H1 (cell line): Measurements from ENCODE around the gene ZSCAN18. TPM values are rescaled to one million over a fixed set of nuclear protein-coding genes. Genes with fewer than 3 reads are reported as not detected.
A peak's percentile ranks its signal among the peaks of the same experiment; 100 is the strongest.

Source experiments
- CTCF ChIA-PET: fragments of 300-600 bp; sonication (Branson Sonifier 250); formaldehyde crosslinking; loops from one replicate; lab custom pipeline; 2021; ENCODE audit not compliant: partially characterized antibody; lab: Charles Lee
- POLR2A ChIA-PET: fragments of 300-600 bp; sonication (Branson Sonifier 250); formaldehyde crosslinking; loops from one replicate; lab custom pipeline; 2021; ENCODE audit warnings: inconsistent platforms; ENCODE audit not compliant: partially characterized antibody; lab: Charles Lee
- DNase-seq, 2 experiments: peaks; one replicate each; pipeline versions ENCODE4 v3.0.0 to v3.0.0-alpha.2; 2010 to 2022; ENCODE audit warnings: low spot score in 2 of 2, low read depth in 1 of 2, mixed read lengths in 1 of 2
- FAIRE-seq: peaks from 2 replicates; lab custom pipeline; 2011; peaks lifted over from hg19 to GRCh38; lab: Jason Lieb, UNC
- H2AFZ ChIP-seq: 2 replicates; pipeline ENCODE4 v1.8.1; 2012; ENCODE audit warnings: low read length, inconsistent platforms
- H2AK5ac ChIP-seq: 2 replicates; pipeline ENCODE4 v1.6.1; 2013; ENCODE audit warnings: low read depth, low read length
- H2BK120ac ChIP-seq: replicated peaks from 2 replicates; pipeline ENCODE3; 2013; ENCODE audit warnings: low read depth, low read length, inconsistent platforms
- H2BK12ac ChIP-seq: 2 replicates; pipeline ENCODE4 v1.6.1; 2013; ENCODE audit warnings: low read depth, low read length
- H2BK15ac ChIP-seq: 2 replicates; pipeline ENCODE4 v1.6.1; 2013; ENCODE audit warnings: low read length
- H2BK20ac ChIP-seq: 2 replicates; pipeline ENCODE4 v1.6.1; 2013; ENCODE audit warnings: low read length
- H2BK5ac ChIP-seq: 2 replicates; pipeline ENCODE4 v1.6.1; 2013; ENCODE audit warnings: low read depth, low read length
- H3K14ac ChIP-seq: 2 replicates; pipeline ENCODE4 v1.6.1; 2013; ENCODE audit warnings: inconsistent platforms; ENCODE audit not compliant: insufficient read length
- H3K18ac ChIP-seq: 2 replicates; pipeline ENCODE4 v1.6.1; 2013; ENCODE audit warnings: low read length; ENCODE audit errors: extremely low read depth
- H3K23ac ChIP-seq: 2 replicates; pipeline ENCODE4 v1.6.1; 2013; ENCODE audit warnings: inconsistent platforms; ENCODE audit not compliant: insufficient read length
- H3K23me2 ChIP-seq: 2 replicates; pipeline ENCODE4 v1.6.1; 2013; ENCODE audit warnings: low read depth, low read length
- H3K27ac ChIP-seq: 2 replicates; pipeline ENCODE4 v1.6.1; 2011; ENCODE audit warnings: low read depth, low read length, inconsistent platforms
- H3K27me3 ChIP-seq, 4 experiments: replicated peaks in 1 of 4; 1 replicate in 1 of 4; 2 replicates in 3 of 4; pipeline versions ENCODE4 v1.6.1 to v1.8.1; 2011 to 2013; ENCODE audit warnings: low read length in 3 of 4, mild to moderate bottlenecking in 3 of 4, inconsistent platforms in 2 of 4, mixed read lengths in 2 of 4, moderate library complexity in 1 of 4; ENCODE audit not compliant: control insufficient read depth in 3 of 4, insufficient read depth in 3 of 4; ENCODE audit errors: extremely low read depth in 1 of 4
- H3K36me3 ChIP-seq, 4 experiments: 2 replicates each; pipeline versions ENCODE4 v1.6.1 to v1.8.1; 2011 to 2013; ENCODE audit warnings: mild to moderate bottlenecking in 4 of 4, low read length in 3 of 4, moderate library complexity in 2 of 4, control low read depth in 1 of 4, inconsistent platforms in 1 of 4; ENCODE audit not compliant: insufficient read depth in 4 of 4, control insufficient read depth in 2 of 4
- H3K4ac ChIP-seq: replicated peaks from 2 replicates; pipeline ENCODE3; 2013; ENCODE audit warnings: low read length, low read depth, mixed read lengths, inconsistent platforms; ENCODE audit not compliant: insufficient read length
- H3K4me1 ChIP-seq, 4 experiments: replicated peaks in 1 of 4; 1 replicate in 1 of 4; 2 replicates in 3 of 4; pipeline versions ENCODE4 v1.6.1 to v1.8.1; 2011 to 2013; ENCODE audit warnings: low read length in 3 of 4, inconsistent platforms in 2 of 4, mixed read lengths in 1 of 4; ENCODE audit not compliant: insufficient read depth in 4 of 4, control insufficient read depth in 3 of 4
- H3K4me2 ChIP-seq, 2 experiments: 2 replicates each; pipeline versions ENCODE4 v1.6.1 to v1.8.1; 2011 to 2013; ENCODE audit warnings: low read depth in 2 of 2, low read length in 2 of 2, control low read depth in 1 of 2, inconsistent platforms in 1 of 2, mild to moderate bottlenecking in 1 of 2; ENCODE audit not compliant: insufficient read depth in 1 of 2
- H3K4me3 ChIP-seq, 4 experiments: fragments of 200-600, 300-600 bp in 1 of 4; sonication (generic), shearing (Covaris generic), sonication (Bioruptor Twin) in 1 of 4; 2 replicates each; pipeline versions ENCODE4 v1.5.1 to v1.8.1; 2011 to 2016; ENCODE audit warnings: low read length in 4 of 4, low read depth in 3 of 4, control low read depth in 2 of 4, inconsistent platforms in 2 of 4, mild to moderate bottlenecking in 2 of 4, mixed read lengths in 1 of 4, moderate library complexity in 1 of 4; ENCODE audit not compliant: insufficient read depth in 2 of 4; ENCODE audit errors: extremely low read depth in 1 of 4
- H3K56ac ChIP-seq: replicated peaks from 2 replicates; pipeline ENCODE3; 2013; ENCODE audit warnings: low read depth, mild to moderate bottlenecking, mixed read lengths, low read length, inconsistent platforms; ENCODE audit not compliant: insufficient read length
- H3K79me1 ChIP-seq: 2 replicates; pipeline ENCODE4 v1.6.1; 2013; ENCODE audit warnings: low read depth, low read length, control low read depth
- H3K79me2 ChIP-seq, 2 experiments: 2 replicates each; pipeline versions ENCODE4 v1.6.1 to v1.8.1; 2012 to 2013; ENCODE audit warnings: low read length in 2 of 2, mild to moderate bottlenecking in 2 of 2, inconsistent platforms in 1 of 2; ENCODE audit not compliant: insufficient read depth in 2 of 2, control insufficient read depth in 1 of 2
- H3K9ac ChIP-seq, 4 experiments: replicated peaks in 1 of 4; 1 replicate in 1 of 4; 2 replicates in 3 of 4; pipeline versions ENCODE4 v1.6.1 to v1.8.1; 2011 to 2013; ENCODE audit warnings: low read depth in 3 of 4, low read length in 3 of 4, control low read depth in 2 of 4, mild to moderate bottlenecking in 2 of 4, moderate library complexity in 2 of 4, inconsistent platforms in 1 of 4; ENCODE audit errors: extremely low read depth in 1 of 4
- H3K9me3 ChIP-seq, 2 experiments: 2 replicates each; pipeline versions ENCODE4 v1.6.1 to v1.8.1; 2012 to 2013; ENCODE audit warnings: mild to moderate bottlenecking in 2 of 2, moderate library complexity in 2 of 2, control low read depth in 1 of 2, inconsistent platforms in 1 of 2, low read depth in 1 of 2, low read length in 1 of 2, mixed read lengths in 1 of 2; ENCODE audit not compliant: insufficient read depth in 2 of 2
- H4K20me1 ChIP-seq, 2 experiments: replicated peaks in 1 of 2; 2 replicates each; pipeline versions ENCODE3 to v1.8.1; 2011 to 2013; ENCODE audit warnings: inconsistent platforms in 2 of 2, low read length in 2 of 2, mild to moderate bottlenecking in 1 of 2; ENCODE audit not compliant: insufficient read depth in 2 of 2, control insufficient read depth in 1 of 2
- H4K5ac ChIP-seq: 2 replicates; pipeline ENCODE4 v1.6.1; 2013; ENCODE audit warnings: low read length, low read depth, mixed read lengths, inconsistent platforms; ENCODE audit not compliant: insufficient read length
- H4K8ac ChIP-seq: 2 replicates; pipeline ENCODE4 v1.8.0; 2013; ENCODE audit warnings: mild to moderate bottlenecking, moderate library complexity, low read length, inconsistent platforms; ENCODE audit not compliant: insufficient read depth; ENCODE audit errors: extremely low read depth
- H4K91ac ChIP-seq: replicated peaks from 2 replicates; pipeline ENCODE3; 2013; ENCODE audit warnings: low read length, mixed read lengths, inconsistent platforms; ENCODE audit not compliant: insufficient read length
- BRCA1 ChIP-seq: IDR thresholded peaks from 2 replicates; pipeline ENCODE4 v1.6.1; 2012; ENCODE audit warnings: low read depth, low read length, improper control_type of control experiment
- CHD1 ChIP-seq: IDR thresholded peaks from 2 replicates; pipeline ENCODE4 v1.6.1; 2012; ENCODE audit warnings: low read depth, low read length, improper control_type of control experiment
- HDAC6 ChIP-seq: IDR thresholded peaks from one replicate; pipeline ENCODE4 v1.7.1; 2012; ENCODE audit warnings: low read depth, mild to moderate bottlenecking, inconsistent platforms, low read length, moderate library complexity
- NANOG ChIP-seq: IDR thresholded peaks from 2 replicates; pipeline ENCODE4 v1.6.1; 2011; ENCODE audit warnings: low read length, low read depth, mild to moderate bottlenecking, inconsistent platforms; ENCODE audit not compliant: insufficient read depth, poor library complexity, severe bottlenecking
- SP4 ChIP-seq: IDR thresholded peaks from 2 replicates; pipeline ENCODE4 v1.6.1; 2012; ENCODE audit warnings: low read length, inconsistent platforms
- SRF ChIP-seq: IDR thresholded peaks from 2 replicates; pipeline ENCODE4 v1.6.1; 2011; ENCODE audit warnings: mild to moderate bottlenecking, low read depth, low read length, moderate library complexity
- TBP ChIP-seq: IDR thresholded peaks from 2 replicates; pipeline ENCODE4 v1.6.1; 2011; ENCODE audit warnings: low read depth, low read length, improper control_type of control experiment
- TEAD4 ChIP-seq: IDR thresholded peaks from 2 replicates; pipeline ENCODE4 v1.6.1; 2012; ENCODE audit warnings: low read depth, low read length, inconsistent platforms, mixed read lengths
- WGBS, 2 experiments: shearing (Covaris generic) in 1 of 2; methylation state at CpG; one replicate each; pipeline versions ENCODE4 v1.1.6 to v1.1.7; 2013 to 2015; ENCODE audit warnings: low lambda C conversion rate in 2 of 2, mixed read lengths in 2 of 2, inconsistent platforms in 1 of 2, low coverage in 1 of 2, missing lambda C conversion rate in 1 of 2; ENCODE audit not compliant: insufficient replicate concordance in 2 of 2, insufficient coverage in 1 of 2, insufficient read length in 1 of 2; ENCODE audit errors: extremely low coverage in 1 of 2, missing lambda C conversion rate in 1 of 2; 5-methylcytosine and 5-hydroxymethylcytosine counted together
- polyA plus RNA-seq, 7 experiments: library from polyadenylated mRNA; depleted of rRNA in 3 of 7; stranded (reverse) in 5 of 7; unstranded in 2 of 7; fragments of >200 nt in 5 of 7; fragments of 200-250 nt in 2 of 7; gene quantifications; 1 replicate in 5 of 7; 2 replicates in 1 of 7; 4 replicates in 1 of 7; pipeline versions ENCODE4 v1.2.1 to v1.2.3, GENCODE V29; 2011 to 2013; ENCODE audit warnings: missing spikeins in 2 of 7, mixed read lengths in 2 of 7
- total RNA-seq: library from RNA; stranded (reverse); fragmentation: NEBNext Ultra II Directional; extraction: Animal tissue kit (Norgen Biotek cat#: 25700); gene quantifications from 2 replicates; pipeline ENCODE4 v1.2.1, GENCODE V29; 2021

ZSCAN18 gene
- total and polyA plus RNA-seq, 2 of the 8 experiments (the other 6 are each of a cell fraction or from before 2014, with no cell fraction given) = 37.0 to 41.4 TPM

GRCh38 chr19:58096884-58097283 lies 1.1 kb downstream of the ZSCAN18 start:
- Histone ChIP-seq H3K27ac (peak overlapping the region; percentile 75; the same call in 1 of the 2 replicates), H3K4ac (no peak overlapping the region), H3K14ac (no peak overlapping the region), H2AFZ (no peak overlapping the region), H2AK5ac (peak overlapping the region; percentile 88; the same call in 1 of the 2 replicates), H2BK5ac (peak overlapping the region; percentile 98; the same call in 1 of the 2 replicates), H3K4me3 (peak overlapping the region in 2 of 4 experiments; percentile 82 to 99; a peak in 3 of 8 replicates), H3K23ac (no peak overlapping the region), H4K91ac (peak overlapping the region; percentile 29), H2BK15ac (no peak overlapping the region), H4K20me1 (no peaks in the 10 kb centered on the region), H3K27me3 (no peaks in the 10 kb centered on the region), H3K18ac (no peak overlapping the region; the same call in 1 of the 2 replicates), H3K9ac (peak overlapping the region in 1 of 4 experiments; percentile 59; a peak in 3 of 7 replicates), H3K4me2 (peak overlapping the region; percentile 69 to 73), H2BK12ac (peak overlapping the region; percentile 97), H3K56ac (no peak overlapping the region), H2BK120ac (no peak overlapping the region), H3K79me2 (peaks cover 0 to 16% of the 10 kb centered on the region in 2 experiments; a peak in 1 of 4 replicates), H2BK20ac (0 out of 2 replicates have a peak overlapping the region, but pooled peaks have one; percentile 32), H3K23me2 (peaks cover 2% of the 10 kb centered on the region; the same call in 1 of the 2 replicates), H3K9me3 (peaks cover 1 to 7% of the 10 kb centered on the region in 2 experiments; a peak in 1 of 4 replicates), H4K8ac (peak overlapping the region; percentile 97; the same call in 1 of the 2 replicates), H3K36me3 (no peaks in the 10 kb centered on the region), H4K5ac (no peak overlapping the region), H3K4me1 (peaks cover 0 to 5% (median 4%) of the 10 kb centered on the region in 4 experiments; a peak in 5 of 7 replicates), H3K79me1 (peaks cover 4% of the 10 kb centered on the region; the same call in 1 of the 2 replicates)
- DNase-seq = no peak
- TF ChIP-seq SP4 = no peak
- TF ChIP-seq NANOG = no peak
- no peak for TF ChIP-seq CHD1
- TF ChIP-seq TEAD4 = no peak
- TF ChIP-seq BRCA1 = no peak
- no peak for TF ChIP-seq HDAC6
- no peak for TF ChIP-seq SRF
- TF ChIP-seq TBP = no peak
- FAIRE-seq = no peak
- ChIA-PET POLR2A (interaction anchor here (1.0 to 2.5 kb wide), 9 partner anchors 10 to 95 kb away, joined by 3 to 9 read pairs (median 5); partner anchors contain the start of genes ZNF135 and ZNF606), CTCF (interaction anchor here (1.0 to 1.5 kb wide), 2 partner anchors 54 to 75 kb away, joined by 3 to 7 read pairs; no protein-coding TSS in a partner anchor)
- 88% methylated on average over 12 of the region's 13 CpGs; no CpG with 5 or more reads in 1 of the 2 experiments for WGBS, 2 experiments
